Natural killer cell (primary cell): ENCODE results near the gene CEMP1. TPM values are rescaled to one million over a fixed set of nuclear protein-coding genes. Genes with fewer than 3 reads are reported as not detected.

Source experiments
- ATAC-seq, 3 donors: fragments of 150-1000 bp in 2 of 3; fragments of 200-7000 bp in 1 of 3; cut with Tn5 transposase; 1 replicate in 1 of 3; 2 replicates in 2 of 3; pipeline ENCODE4 v1.10.0; 2021; ENCODE audit warnings: mild to moderate bottlenecking in 2 of 3, moderate library complexity in 2 of 3
- DNase-seq, 2 donors: peaks; one replicate each; pipeline versions ENCODE4 v3.0.0 to v3.0.0-alpha.2; 2013 to 2021; ENCODE audit warnings: mixed read lengths in 1 of 2
- H3K27ac ChIP-seq: one replicate; pipeline ENCODE4 v1.5.1; 2013; ENCODE audit warnings: mild to moderate bottlenecking, low read length
- H3K27me3 ChIP-seq: one replicate; pipeline ENCODE4 v1.6.1; 2013; ENCODE audit warnings: low read length; ENCODE audit not compliant: control insufficient read depth, insufficient read depth
- H3K36me3 ChIP-seq: one replicate; pipeline ENCODE4 v1.6.1; 2013; ENCODE audit warnings: low read length; ENCODE audit not compliant: control insufficient read depth, insufficient read depth
- H3K4me1 ChIP-seq: one replicate; pipeline ENCODE4 v1.6.1; 2013; ENCODE audit warnings: low read length; ENCODE audit not compliant: control insufficient read depth, insufficient read depth
- H3K4me3 ChIP-seq: one replicate; pipeline ENCODE4 v1.5.1; 2013; ENCODE audit warnings: low read length
- H3K9me3 ChIP-seq: one replicate; pipeline ENCODE4 v1.6.1; 2013; ENCODE audit warnings: low read length; ENCODE audit not compliant: control insufficient read depth, insufficient read depth
- H3K27ac Mint-ChIP-seq, 2 donors: one replicate each; pipeline ENCODE4 v1.8.0; 2022; ENCODE audit warnings: mild to moderate bottlenecking in 2 of 2, mixed read lengths in 2 of 2, moderate library complexity in 1 of 2
- H3K27me3 Mint-ChIP-seq, 2 donors: one replicate each; pipeline ENCODE4 v1.8.0; 2022; ENCODE audit warnings: low read depth in 2 of 2, mixed read lengths in 2 of 2
- H3K36me3 Mint-ChIP-seq: one replicate; pipeline ENCODE4 v1.8.0; 2022; ENCODE audit warnings: mixed read lengths
- H3K4me1 Mint-ChIP-seq, 2 donors: one replicate each; pipeline ENCODE4 v1.8.0; 2022; ENCODE audit warnings: mixed read lengths in 2 of 2
- H3K4me3 Mint-ChIP-seq: one replicate; pipeline ENCODE4 v1.8.0; 2022; ENCODE audit warnings: mild to moderate bottlenecking, moderate library complexity, mixed read lengths
- H3K9me3 Mint-ChIP-seq, 2 donors: one replicate each; pipeline ENCODE4 v1.8.0; 2022; ENCODE audit warnings: mixed read lengths in 2 of 2
- CTCF ChIP-seq: fragments of 200-600 bp; IDR thresholded peaks from one replicate; pipeline ENCODE4 v1.8.0; 2022; ENCODE audit warnings: antibody characterized with exemption
- WGBS: methylation state at CpG from one replicate; pipeline ENCODE4 v1.1.7; 2013; ENCODE audit warnings: missing lambda C conversion rate; ENCODE audit not compliant: insufficient coverage; 5-methylcytosine and 5-hydroxymethylcytosine counted together
- intact Hi-C: fragments of 100-400 bp; cut with micrococcal nuclease; formaldehyde crosslinking; loops from one replicate; pipeline ENCODE4 v1.14.2; 2022
- total RNA-seq, 4 donors: library from RNA; stranded (reverse); fragments of 120-200 nt in 1 of 4; gene quantifications; one replicate each; pipeline versions ENCODE4 v1.2.3 to v1.2.4, GENCODE V29; 2013 to 2022

Gene CEMP1
- total RNA-seq, 3 donors from 2014 or later (not counting 1 experiment from before 2014, with no cell fraction given): 0.28 to 0.56 (median 0.45) TPM

- DNase-seq: peak; percentile 72 to 87
- H3K4me3 Mint-ChIP-seq: peak overlapping the region; percentile 93
- WGBS: 0% methylated on average over 37 of the region's 37 CpGs
- Histone ChIP-seq H3K4me1 (peaks cover 46% of the 10 kb centered on the region), H3K36me3 (peaks cover 20% of the 10 kb centered on the region), H3K27me3 (no peaks in the 10 kb centered on the region), H3K9me3 (no peaks in the 10 kb centered on the region), H3K27ac (peak overlapping the region; percentile 100), H3K4me3 (peak overlapping the region; percentile 78)
- H3K27ac Mint-ChIP-seq: peak overlapping the region; percentile 98 to 100
- H3K9me3 Mint-ChIP-seq: no peaks in the 10 kb centered on the region
- TF ChIP-seq CTCF: no peak
- intact Hi-C loops: loop anchor here (1.0 kb wide), 1 partner anchor 19 kb away; the partner anchor contains the start of gene ATP6V0C
- H3K36me3 Mint-ChIP-seq: no peaks in the 10 kb centered on the region
- peaks cover 23 to 38% of the 10 kb centered on the region in 2 donors for H3K4me1 Mint-ChIP-seq
- H3K27me3 Mint-ChIP-seq: no peaks in the 10 kb centered on the region
- peak; percentile 39 to 54 (median 41) for ATAC-seq
These were observed 1.4 kb upstream of the CEMP1 start for GRCh38 chr16:2532494-2533141.

DNA sequence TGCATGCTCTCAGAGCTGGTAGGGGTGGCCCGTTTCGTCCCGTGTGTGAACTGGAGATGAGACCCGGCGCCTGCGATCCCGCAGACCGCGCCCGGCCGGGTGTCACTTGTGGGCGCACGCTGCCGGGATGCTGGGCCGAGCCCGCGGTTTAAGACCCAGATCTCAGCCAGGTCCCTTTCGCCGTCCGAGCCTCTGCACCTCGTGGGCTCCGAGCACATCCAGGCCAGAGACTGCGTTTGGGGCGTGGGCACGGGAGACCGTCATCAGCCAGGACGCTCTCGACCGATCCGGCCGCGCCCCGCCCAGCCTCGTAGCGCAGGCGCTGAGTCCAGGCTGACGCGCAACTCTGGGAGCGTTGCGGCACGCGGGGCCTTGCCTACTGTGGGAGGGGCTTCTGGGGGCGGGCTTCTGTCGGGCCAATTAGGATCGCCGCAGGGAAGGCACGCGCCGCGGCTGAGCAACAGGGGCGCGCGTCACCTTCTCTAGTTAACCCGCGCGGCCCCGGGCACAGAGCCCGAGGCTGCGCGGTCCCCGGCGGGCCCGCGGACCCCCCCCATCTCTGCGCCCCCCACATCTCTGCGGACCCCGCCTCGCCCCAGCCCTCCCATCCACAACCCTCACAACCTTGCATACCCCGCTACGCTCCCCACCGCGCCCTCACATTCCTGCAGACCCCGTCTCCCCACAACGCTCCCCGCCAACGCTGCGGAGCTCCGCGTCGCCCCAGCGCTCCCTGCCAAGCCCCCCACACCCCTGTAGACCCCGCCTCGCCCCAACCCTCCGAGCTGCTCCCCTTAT is 687 bp upstream of the CEMP1 start:
- H3K4me1 ChIP-seq: peaks cover 41% of the 10 kb centered on the region

DNA sequence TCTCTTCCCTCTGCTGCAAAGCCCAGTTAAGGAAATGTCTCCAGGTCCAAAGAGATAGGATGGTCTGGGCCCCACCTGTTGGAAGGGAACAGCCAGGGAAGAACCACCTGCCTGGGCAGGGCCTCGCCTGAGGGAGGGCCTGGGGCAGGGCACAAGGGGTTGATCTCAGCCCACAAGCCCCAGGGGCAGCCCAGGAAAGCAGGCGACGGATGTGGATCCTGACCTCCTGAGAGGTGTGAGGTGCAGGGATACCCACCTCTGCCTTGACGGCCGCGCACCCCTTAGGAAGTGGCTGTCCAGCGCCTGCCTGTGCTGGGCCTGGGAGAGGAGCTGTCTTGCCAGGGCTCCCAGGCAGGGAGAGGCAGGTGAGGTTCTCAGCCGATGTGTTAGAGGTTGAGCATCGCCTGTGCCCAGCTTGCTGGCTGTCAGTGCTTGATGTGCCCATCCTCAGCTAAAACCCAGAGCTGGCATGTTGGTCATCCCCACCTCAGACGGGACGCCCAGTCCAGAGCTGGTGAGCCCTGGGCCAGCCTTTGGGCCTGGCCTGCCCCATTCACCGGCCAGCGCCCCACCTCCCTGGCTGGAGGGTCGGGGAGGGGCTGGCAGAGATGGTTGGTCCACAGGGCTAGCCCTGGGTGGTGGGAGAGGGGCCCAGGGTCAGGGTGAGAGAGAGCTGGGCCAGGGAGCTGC is 434 bp downstream of the CEMP1 start:
- H3K4me1 ChIP-seq: peaks cover 29% of the 10 kb centered on the region

More for the DNA sequence above, 687 bp upstream of the CEMP1 start:
- Mint-ChIP-seq H3K27me3 (no peaks in the 10 kb centered on the region), H3K27ac (peak overlapping the region; percentile 98 to 100), H3K4me3 (peak overlapping the region; percentile 93), H3K9me3 (no peaks in the 10 kb centered on the region), H3K36me3 (no peaks in the 10 kb centered on the region), H3K4me1 (peaks cover 18 to 32% of the 10 kb centered on the region in 2 donors)
- Histone ChIP-seq H3K4me3 (peak overlapping the region; percentile 78), H3K27ac (peak overlapping the region; percentile 100), H3K9me3 (no peaks in the 10 kb centered on the region), H3K27me3 (no peaks in the 10 kb centered on the region), H3K36me3 (peaks cover 20% of the 10 kb centered on the region)
- 0% methylated on average over 84 of the region's 84 CpGs for WGBS
- no peak for TF ChIP-seq CTCF
- peak; percentile 85 to 96 (median 86) for ATAC-seq
- intact Hi-C loops: loop anchor here (1.0 kb wide), 1 partner anchor 19 kb away; the partner anchor contains the start of gene ATP6V0C
- peak; percentile 96 to 98 for DNase-seq

More for the DNA sequence above, 434 bp downstream of the CEMP1 start:
- H3K27me3 ChIP-seq: no peaks in the 10 kb centered on the region
- intact Hi-C loops: no loop called here
- peak overlapping the region; percentile 93 for H3K4me3 Mint-ChIP-seq
- H3K36me3 Mint-ChIP-seq: no peaks in the 10 kb centered on the region
- DNase-seq (no peak), ATAC-seq (no peak)
- H3K27ac ChIP-seq: peak overlapping the region; percentile 100
- no peaks in the 10 kb centered on the region for H3K27me3 Mint-ChIP-seq
- WGBS: 96% methylated on average over 14 of the region's 14 CpGs
- peaks cover 18 to 26% of the 10 kb centered on the region in 2 donors for H3K4me1 Mint-ChIP-seq
- no peaks in the 10 kb centered on the region for H3K9me3 ChIP-seq
- TF ChIP-seq CTCF: no peak
- H3K27ac Mint-ChIP-seq: peak overlapping the region; percentile 98 to 100
- H3K9me3 Mint-ChIP-seq: no peaks in the 10 kb centered on the region
- H3K36me3 ChIP-seq: peaks cover 26% of the 10 kb centered on the region
- no peak overlapping the region for H3K4me3 ChIP-seq
